ENCODE data around the gene PSTPIP1. TPM values are rescaled to one million over a fixed set of nuclear protein-coding genes. Genes with fewer than 3 reads are reported as not detected.

The PSTPIP1 gene
- total and polyA plus RNA-seq, 2 of the 4 experiments (the other 2 are of a cell fraction): 0.36 to 1.1 TPM

DNA sequence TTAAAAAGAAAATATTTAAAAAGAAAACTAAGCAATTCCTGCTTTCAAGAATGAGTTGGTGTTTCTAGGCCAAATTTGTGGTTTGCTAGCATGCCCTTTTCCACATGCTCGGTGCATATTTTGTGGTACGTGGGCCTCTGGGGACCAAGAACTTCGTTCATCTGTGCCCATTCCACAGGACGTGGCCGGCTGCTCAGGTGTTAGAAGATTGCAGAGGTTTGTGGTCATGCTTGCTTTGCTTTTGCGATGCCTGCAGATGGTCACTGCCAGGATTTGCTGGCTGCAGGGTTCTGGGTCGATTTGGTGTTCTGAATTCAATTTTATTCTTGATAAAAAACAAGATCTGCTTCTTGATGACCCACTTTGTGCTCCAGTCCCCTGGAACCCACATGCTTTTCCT, 7.5 kb downstream of the PSTPIP1 start:
- Histone ChIP-seq H2BK20ac (ENCODE audit: low read depth, low read length) (no peak overlapping the region), H3K4ac (ENCODE audit: low read depth, low read length) (no peak overlapping the region), H2AK9ac (replicated peaks; ENCODE audit: low read depth, low read length, poor library complexity) (no peak overlapping the region), H3K9ac (ENCODE audit: low read depth, low read length) (no peak overlapping the region), H4K5ac (ENCODE audit: low read depth, low read length) (no peak overlapping the region), H3K9me3 (ENCODE audit: control insufficient read depth, insufficient read depth, low read length) (no peaks in the 10 kb centered on the region), H4K20me1 (ENCODE audit: insufficient read depth, low read length) (no peaks in the 10 kb centered on the region), H3K9me1 (ENCODE audit: insufficient read depth, low read length) (no peaks in the 10 kb centered on the region; the same call in 1 of the 2 replicates), H3K56ac (ENCODE audit: extremely low read depth, insufficient read depth, low read length) (no peak overlapping the region), H3K4me1 (ENCODE audit: control insufficient read depth, insufficient read depth, low read length) (no peaks in the 10 kb centered on the region), H3K14ac (replicated peaks; ENCODE audit: low read depth, low read length) (no peak overlapping the region), H2AK5ac (ENCODE audit: low read depth, low read length) (no peak overlapping the region), H2BK120ac (ENCODE audit: low read depth, low read length) (no peak overlapping the region), H3K18ac (ENCODE audit: low read depth, low read length) (no peak overlapping the region), H3K4me2 (ENCODE audit: low read depth, low read length) (no peak overlapping the region), H3K27me3 (ENCODE audit: control insufficient read depth, insufficient read depth, low read length) (peaks cover 24% of the 10 kb centered on the region), H3K27ac (ENCODE audit: insufficient read depth, low read length) (no peak overlapping the region), H2AFZ (replicated peaks; ENCODE audit: low read length, poor library complexity) (no peak overlapping the region), H3K4me3 (ENCODE audit: insufficient read depth, low read depth, low read length) (no peak overlapping the region), H2BK15ac (ENCODE audit: low read depth, low read length) (no peak overlapping the region), H3K23ac (ENCODE audit: low read depth, low read length) (no peak overlapping the region), H4K91ac (ENCODE audit: insufficient read depth, low read depth, low read length) (no peak overlapping the region), H3K36me3 (ENCODE audit: control insufficient read depth, insufficient read depth, low read length) (no peaks in the 10 kb centered on the region), H3K79me1 (ENCODE audit: low read depth in 1 of 2, low read length in 2 of 2) (no peaks in the 10 kb centered on the region), H2BK5ac (ENCODE audit: low read depth, low read length, poor library complexity, severe bottlenecking) (no peak overlapping the region), H4K8ac (ENCODE audit: low read depth in 2 of 2, low read length in 2 of 2) (no peak overlapping the region)
- BruUV-seq (replicated peaks): no TSS peak
- no peak for DNase-seq
- no CpG with 5 or more reads among the region's 7 CpGs for WGBS, 2 experiments (ENCODE audit: extremely low coverage in 2 of 2, insufficient read length in 1 of 2)
- dilution Hi-C loops (cut with HindIII; ENCODE audit: low sequenced_read_pairs, unreplicated experiment): no loop called here
- no peak for TF ChIP-seq CHD1 (IDR thresholded peaks at IDR 0.05; ENCODE audit: low read depth, low read length)
- TF ChIP-seq BHLHE40 (IDR thresholded peaks at IDR 0.05; ENCODE audit: low read depth, low read length): no peak
- no peak for TF ChIP-seq SMC3 (IDR thresholded peaks at IDR 0.05; ENCODE audit: low read depth, low read length)
- no peak for TF ChIP-seq MXI1 (IDR thresholded peaks at IDR 0.05; ENCODE audit: borderline replicate concordance, low read depth, low read length)
- TF ChIP-seq MAZ (IDR thresholded peaks at IDR 0.05; ENCODE audit: borderline replicate concordance, low read depth, low read length): no peak
- no peak for TF ChIP-seq RAD21 (IDR thresholded peaks at IDR 0.05; ENCODE audit: low read length)
- TF ChIP-seq NFE2L2 (IDR thresholded peaks at IDR 0.05; ENCODE audit: low read depth, low read length): no peak
- no peak for TF ChIP-seq RFX5 (IDR thresholded peaks at IDR 0.05; ENCODE audit: low read depth, low read length)
- TF ChIP-seq CEBPB (IDR thresholded peaks at IDR 0.05; ENCODE audit: low read depth, low read length): no peak
- TF ChIP-seq, protein P1, sequence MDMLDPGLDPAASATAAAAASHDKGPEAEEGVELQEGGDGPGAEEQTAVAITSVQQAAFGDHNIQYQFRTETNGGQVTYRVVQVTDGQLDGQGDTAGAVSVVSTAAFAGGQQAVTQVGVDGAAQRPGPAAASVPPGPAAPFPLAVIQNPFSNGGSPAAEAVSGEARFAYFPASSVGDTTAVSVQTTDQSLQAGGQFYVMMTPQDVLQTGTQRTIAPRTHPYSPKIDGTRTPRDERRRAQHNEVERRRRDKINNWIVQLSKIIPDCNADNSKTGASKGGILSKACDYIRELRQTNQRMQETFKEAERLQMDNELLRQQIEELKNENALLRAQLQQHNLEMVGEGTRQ (IDR thresholded peaks at IDR 0.05; ENCODE audit: low read depth, low read length): no peak
- TF ChIP-seq, protein P2, sequence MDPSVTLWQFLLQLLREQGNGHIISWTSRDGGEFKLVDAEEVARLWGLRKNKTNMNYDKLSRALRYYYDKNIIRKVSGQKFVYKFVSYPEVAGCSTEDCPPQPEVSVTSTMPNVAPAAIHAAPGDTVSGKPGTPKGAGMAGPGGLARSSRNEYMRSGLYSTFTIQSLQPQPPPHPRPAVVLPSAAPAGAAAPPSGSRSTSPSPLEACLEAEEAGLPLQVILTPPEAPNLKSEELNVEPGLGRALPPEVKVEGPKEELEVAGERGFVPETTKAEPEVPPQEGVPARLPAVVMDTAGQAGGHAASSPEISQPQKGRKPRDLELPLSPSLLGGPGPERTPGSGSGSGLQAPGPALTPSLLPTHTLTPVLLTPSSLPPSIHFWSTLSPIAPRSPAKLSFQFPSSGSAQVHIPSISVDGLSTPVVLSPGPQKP (IDR thresholded peaks at IDR 0.05; ENCODE audit: borderline replicate concordance, low read depth, low read length): no peak
- TF ChIP-seq FOS (IDR thresholded peaks at IDR 0.05; ENCODE audit: low read depth, low read length): no peak
- TF ChIP-seq, protein P3, sequence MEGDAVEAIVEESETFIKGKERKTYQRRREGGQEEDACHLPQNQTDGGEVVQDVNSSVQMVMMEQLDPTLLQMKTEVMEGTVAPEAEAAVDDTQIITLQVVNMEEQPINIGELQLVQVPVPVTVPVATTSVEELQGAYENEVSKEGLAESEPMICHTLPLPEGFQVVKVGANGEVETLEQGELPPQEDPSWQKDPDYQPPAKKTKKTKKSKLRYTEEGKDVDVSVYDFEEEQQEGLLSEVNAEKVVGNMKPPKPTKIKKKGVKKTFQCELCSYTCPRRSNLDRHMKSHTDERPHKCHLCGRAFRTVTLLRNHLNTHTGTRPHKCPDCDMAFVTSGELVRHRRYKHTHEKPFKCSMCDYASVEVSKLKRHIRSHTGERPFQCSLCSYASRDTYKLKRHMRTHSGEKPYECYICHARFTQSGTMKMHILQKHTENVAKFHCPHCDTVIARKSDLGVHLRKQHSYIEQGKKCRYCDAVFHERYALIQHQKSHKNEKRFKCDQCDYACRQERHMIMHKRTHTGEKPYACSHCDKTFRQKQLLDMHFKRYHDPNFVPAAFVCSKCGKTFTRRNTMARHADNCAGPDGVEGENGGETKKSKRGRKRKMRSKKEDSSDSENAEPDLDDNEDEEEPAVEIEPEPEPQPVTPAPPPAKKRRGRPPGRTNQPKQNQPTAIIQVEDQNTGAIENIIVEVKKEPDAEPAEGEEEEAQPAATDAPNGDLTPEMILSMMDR (conservative IDR thresholded peaks at IDR 0.05; ENCODE audit: low read depth, low read length): no peak
- no peak for TF ChIP-seq RCOR1 (IDR thresholded peaks at IDR 0.05; ENCODE audit: insufficient replicate concordance, low read length)
- no peak for TF ChIP-seq POLR2A (IDR thresholded peaks at IDR 0.05; ENCODE audit: low read depth, low read length)
- no peak for TF ChIP-seq MAFK (IDR thresholded peaks at IDR 0.05; ENCODE audit: low read depth, low read length)
- ChIA-PET CTCF (no interaction called here), POLR2A (ENCODE audit: unreplicated experiment) (no interaction called here)
- intact Hi-C loops (cut with micrococcal nuclease): no loop called here
- ATAC-seq (ENCODE audit: low read depth): no peak
- in situ Hi-C loops (cut with MboI; ENCODE audit: low sequenced_read_pairs): no loop called here
